HG03521 (cell line): ENCODE results near the gene PNN.
"Not testable (repeated sequence)": the region's sequence is repeated elsewhere in the genome, so short reads cannot be mapped to it uniquely, and the experiment has no call there.

Source experiments
- ATAC-seq: cut with Tn5 transposase; IDR thresholded peaks from one replicate; pipeline ENCODE4 v1.9.1; 2021; ENCODE audit warnings: mild to moderate bottlenecking, moderate library complexity; ENCODE audit not compliant: unreplicated experiment

Gene PNN

GRCh38 chr14:39174560-39175444 is at the start of gene PNN:
Gene PNN, plus strand, starts transcription at chr14:39175254. Its CDS starts 26 bp downstream, at chr14:39175280.
- ATAC-seq = peak; percentile 92

- not testable (repeated sequence) for ATAC-seq
These were observed 37.2 kb upstream of the PNN start for GRCh38 chr14:39137835-39138234.

- ATAC-seq = no peak
These were observed 36.6 kb upstream of the PNN start for GRCh38 chr14:39138440-39138839.

DNA sequence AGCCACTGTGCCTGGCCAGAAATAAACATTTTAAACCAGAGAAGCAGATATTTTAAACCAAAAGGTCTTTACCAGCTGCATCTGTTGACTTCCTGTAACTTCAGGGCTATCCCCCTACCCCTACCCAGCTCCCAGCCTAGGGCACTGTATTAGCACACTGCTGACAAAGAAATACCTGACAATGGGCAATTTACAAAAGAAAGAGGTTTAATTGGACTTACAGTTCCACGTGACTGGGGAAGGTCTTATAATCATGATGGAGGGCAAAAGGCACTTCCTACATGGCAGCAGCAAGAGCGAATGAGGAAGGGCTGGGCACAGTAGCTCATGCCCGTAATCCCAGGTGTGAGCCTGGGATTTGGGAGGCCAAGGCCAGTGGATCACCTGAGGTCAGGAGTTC is 34.9 kb upstream of the PNN start:
- no peak for ATAC-seq

DNA sequence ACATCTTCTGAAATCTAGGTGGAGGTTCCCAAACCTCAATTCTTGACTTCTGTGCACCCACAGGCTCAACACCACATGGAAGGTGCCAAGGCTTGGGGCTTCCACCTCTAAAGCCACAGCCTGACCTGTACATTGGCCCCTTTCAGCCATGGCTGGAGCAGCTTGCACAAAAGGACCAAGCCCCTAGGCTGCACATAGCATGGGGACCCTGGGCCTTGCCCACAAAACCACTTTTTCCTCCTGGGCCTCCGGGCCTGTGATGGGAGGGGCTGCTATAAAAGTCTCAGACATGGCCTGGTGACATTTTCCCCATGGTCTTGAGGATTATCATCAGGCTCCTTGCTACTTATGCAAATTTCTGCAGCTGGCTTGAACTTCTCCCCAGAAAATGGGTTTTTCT is 33.4 kb upstream of the PNN start:
- not testable (repeated sequence) for ATAC-seq

GRCh38 chr14:39143226-39143625 is 31.8 kb upstream of the PNN start:
- not testable (repeated sequence) for ATAC-seq

DNA sequence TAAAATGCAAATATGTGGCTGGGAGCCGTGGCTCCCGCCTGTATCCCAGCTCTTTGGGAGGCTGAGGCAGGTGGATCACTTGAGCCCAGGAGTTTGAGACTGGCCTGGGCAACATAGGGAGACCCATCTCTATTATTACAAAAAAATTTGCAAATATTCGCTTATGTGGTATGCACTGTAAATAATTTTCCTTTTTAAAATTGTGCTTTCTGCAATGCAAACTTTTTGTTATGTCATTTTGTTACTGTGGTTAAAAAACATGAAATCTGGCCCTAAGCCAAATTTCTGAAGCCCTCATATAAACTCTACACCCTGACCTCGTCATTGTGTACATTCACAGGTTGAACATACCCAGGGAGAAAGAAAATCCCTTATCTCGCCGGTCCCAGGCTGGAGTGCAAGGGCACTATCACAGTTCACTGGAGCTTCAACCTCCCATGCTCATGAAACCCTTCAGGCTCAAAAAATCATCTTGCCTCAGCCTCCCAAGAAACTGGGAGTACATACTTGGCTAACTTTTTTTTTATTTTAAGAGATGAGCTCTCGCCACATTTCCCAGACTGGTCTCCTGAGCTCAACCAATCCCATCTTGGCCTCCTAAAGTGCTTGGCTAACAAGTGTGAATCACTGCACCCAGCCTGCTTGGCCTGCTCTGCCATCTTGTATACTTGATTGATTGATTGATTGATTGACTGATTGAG is 29.6 kb upstream of the PNN start:
- ATAC-seq = no peak

GRCh38 chr14:39154594-39155189 is 20.4 kb upstream of the PNN start:
- no peak for ATAC-seq

- no peak for ATAC-seq
These were observed 17.6 kb upstream of the PNN start for GRCh38 chr14:39157491-39157890.

DNA sequence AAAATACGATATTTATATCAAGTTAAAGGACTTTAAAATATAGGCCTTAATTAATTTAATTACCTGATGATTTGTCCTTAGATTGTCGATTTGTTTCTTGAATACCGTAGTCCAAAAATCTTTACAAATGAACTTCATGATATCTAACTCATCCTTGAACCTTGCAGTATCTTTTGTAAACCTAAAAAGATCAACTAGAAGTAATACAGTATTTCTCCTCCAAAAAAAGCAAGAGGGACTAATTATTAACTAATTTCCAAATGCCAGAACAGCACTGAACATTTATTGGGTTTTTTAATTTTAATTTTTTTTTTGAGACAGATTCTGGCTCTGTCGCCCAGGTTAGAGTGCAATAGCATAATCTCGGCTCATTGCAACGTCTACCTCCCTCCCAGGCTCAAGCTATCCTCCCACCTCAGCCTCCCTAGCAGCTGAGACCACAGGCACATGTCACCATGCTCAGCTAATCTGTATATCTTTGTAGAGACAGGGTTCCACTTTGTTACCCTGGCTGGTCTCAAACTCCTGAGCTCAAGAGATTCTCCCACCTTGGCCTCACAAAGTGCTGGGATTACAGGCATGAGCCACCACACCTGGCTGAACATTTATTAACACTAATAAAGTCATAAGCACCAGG is 16.7 kb upstream of the PNN start:
- no peak for ATAC-seq

DNA sequence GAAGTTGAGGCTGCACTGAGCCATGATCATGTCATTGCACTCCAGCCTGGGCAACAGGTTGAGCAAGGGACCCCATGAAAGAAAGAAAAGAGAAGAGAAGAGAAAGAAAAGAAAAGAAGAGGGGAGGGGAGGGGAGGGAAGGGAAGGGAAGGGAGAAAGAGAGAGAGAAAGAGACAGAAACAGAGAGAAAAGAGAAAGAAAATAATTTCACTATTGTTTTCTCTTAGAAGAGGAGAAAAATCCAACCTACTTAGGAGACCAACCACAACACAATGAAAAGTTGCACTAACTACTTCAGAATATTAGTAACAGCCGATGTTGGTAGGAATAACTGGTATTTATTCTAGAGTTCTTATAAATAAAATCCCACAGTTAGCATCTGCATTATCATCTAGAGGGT is 14.6 kb upstream of the PNN start:
- ATAC-seq = no peak

- ATAC-seq = not testable (repeated sequence)
These were observed 7.2 kb upstream of the PNN start for GRCh38 chr14:39167797-39168320.

GRCh38 chr14:39168591-39168990 is 6.5 kb upstream of the PNN start:
- ATAC-seq = no peak

- ATAC-seq = no peak
These were observed 5.5 kb upstream of the PNN start for GRCh38 chr14:39169541-39169900.

DNA sequence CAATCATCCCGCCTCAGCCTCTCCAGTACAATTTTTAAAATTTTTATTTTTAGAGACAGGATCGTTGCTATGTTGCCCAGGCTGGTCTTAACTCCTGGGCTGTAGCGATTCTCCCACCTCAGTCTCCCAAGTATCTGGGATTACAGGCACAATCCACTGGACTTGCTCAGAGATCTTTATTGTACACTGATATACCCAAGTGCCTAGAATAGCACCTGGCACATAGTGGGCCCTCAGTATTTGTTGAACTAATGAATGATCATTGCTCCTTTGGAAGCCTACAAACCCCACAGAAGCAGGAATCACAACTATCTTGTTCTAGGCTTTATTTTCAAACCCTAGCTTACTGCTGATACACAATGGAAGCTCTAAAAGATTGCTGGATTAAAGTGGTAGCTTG is 1.9 kb upstream of the PNN start:
- no peak for ATAC-seq

DNA sequence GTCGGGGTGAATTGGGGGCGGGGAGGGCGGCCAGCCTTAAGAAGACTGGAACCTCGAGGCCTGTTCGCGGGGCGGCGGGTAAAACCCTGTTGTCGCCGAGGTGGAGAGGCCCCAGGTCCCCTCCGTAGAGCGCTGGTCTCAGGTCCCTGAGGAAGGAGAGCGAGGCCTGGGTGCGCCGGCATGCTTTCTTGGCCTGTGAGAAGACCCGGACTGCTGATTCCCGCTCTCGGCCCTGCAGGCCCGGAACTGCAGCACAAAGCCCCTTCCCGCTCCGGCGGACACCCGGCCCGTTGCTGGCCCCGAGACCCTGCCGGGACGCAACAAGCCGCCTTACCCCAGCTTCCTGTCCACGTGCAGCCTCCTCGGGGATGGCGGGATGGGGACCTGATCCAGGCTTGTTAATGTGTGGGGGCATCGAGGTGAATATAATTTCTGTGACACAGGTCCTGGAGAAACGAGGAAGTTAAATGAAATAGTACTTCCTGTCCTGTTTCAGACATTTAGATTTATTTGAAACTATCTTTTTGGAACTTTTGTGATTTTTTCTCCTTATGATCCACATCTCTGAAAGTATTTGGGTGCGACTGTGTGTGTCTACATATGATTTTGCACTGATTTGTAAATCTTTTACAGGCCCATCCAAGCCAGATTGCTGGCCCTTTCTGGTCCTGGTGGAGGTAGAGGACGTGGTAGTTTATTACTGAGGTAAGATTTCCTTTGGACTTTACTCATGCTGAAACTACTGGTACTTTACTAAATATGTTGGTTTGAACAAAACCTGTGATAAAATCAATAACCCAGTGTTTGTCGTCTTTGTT is 600 bp downstream of the PNN start:
- peak; percentile 2 for ATAC-seq

DNA sequence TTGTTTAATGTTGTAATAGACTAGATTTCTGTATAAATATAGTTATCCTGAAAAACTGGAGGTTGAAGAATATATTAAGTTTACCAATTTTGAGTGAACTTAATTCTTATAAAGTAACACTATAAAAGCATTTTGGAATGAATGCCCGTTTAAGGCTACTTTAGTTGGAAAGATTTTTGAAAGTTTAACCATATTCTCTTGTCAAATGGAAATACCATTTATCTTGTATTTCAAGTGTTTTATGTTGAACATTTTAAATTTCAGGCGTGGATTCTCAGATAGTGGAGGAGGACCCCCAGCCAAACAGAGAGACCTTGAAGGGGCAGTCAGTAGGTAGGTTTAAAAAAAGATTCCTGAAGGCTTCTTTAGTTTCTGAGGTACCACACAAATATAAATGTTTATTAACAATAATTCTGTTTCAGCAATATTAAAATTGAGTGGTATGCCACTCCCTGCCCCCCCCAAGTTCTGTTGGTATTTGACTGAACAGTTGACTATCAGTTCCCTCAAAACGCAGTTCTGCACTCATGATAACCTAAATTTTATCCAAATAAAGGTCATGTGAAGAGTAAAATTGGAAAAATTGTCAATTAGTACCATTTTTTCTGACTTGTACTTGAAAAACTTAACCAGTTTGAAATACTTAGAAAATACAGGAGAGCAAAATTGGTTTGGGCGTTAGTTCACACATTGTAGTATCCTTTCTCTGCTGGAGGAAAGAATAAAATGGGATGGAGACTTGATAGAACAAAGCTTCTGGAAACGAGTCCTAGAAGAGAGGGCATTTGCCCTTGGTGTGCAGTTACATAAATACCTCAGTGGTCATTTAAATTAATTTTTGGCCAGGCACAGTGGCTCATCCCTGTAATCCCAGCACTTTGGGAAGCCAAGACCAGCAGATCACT is 1.5 kb downstream of the PNN start:
- ATAC-seq = no peak

GRCh38 chr14:39177168-39177545 is 2.1 kb downstream of the PNN start:
- no peak for ATAC-seq

GRCh38 chr14:39179042-39179441 is 4.0 kb downstream of the PNN start:
- no peak for ATAC-seq
